Stimulated activated naive CD4-positive, alpha-beta T cell (primary cell): ENCODE results near the gene DDTL.
A peak's percentile ranks its signal among the peaks of the same experiment; 100 is the strongest.
"Not testable (repeated sequence)": the region's sequence is repeated elsewhere in the genome, so short reads cannot be mapped to it uniquely, and the experiment has no call there.

Source experiments
- DNase-seq, 6 experiments: peaks; one replicate each; lab custom pipeline; 2025; lab: John Stamatoyannopoulos, UW

DDTL gene

DNA sequence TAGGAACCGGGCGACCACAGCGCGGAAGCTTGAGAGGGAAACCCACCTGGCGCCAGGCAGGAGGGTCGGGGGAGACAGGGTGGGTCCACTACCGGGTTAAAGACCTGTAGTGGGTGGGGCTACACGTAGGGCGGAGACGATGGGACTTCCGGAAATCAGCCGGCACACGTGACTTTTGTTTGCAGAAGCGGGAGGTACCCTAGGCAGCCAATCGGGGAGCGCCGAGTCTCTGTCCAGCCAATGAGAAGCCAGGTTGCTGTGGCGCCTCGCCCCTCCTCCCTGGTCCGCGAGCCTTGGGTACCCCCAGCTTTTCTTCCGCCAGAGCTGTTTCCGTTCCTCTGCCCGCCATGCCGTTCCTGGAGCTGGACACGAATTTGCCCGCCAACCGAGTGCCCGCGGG is at the start of gene DDTL:
DDTL (plus strand) TSS at position 321 of the 400 bp plus-strand sequence; CDS start at position 348, 27 bp downstream.
- DNase-seq, result not testable (repeated sequence)

DNA sequence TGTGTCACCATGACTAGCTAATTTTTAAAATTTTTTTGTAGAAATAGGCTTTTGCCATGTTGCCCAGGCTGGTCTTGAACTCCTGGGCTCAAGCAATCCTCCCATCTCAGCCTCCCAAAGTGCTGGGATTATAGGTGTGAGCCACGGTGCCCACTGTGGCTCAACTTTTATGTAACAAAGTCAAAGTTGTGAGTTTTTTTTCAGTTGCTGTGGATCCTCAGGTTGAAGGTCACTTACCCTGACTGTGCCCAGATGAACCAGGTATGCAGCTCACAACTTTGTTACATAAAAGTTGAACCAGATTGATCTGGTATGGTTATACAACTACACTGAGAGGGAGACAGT is 46.4 kb upstream of the DDTL start:
- DNase-seq, result not testable (repeated sequence)

DNA sequence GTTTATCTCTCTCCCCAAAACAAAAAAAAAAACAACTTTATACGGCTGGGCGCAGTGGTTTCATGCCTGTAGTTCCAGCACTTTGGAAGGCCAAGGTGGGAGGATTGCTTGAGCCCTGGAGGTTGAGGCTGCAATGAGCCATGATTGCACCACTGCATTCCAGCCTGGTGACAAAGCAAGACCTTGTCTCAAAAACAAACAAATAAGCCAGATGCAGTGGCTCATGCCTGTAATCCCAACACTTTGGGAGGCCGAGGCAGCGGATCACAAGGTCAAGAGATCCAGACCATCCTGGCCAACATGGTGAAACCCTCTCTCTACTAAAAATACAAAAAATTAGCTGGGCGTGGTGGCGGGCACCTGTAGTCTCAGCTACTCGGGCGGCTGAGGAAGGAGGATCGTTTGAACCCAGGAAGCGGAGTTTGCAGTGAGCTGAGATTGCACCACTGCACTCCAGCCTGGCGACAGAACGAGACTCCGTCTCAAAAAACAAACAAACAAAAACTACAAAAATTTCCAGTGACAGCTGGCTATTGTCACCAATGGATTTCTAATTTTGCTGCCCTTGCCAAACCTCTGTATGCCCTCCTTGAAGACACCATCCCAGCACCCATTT is 45.0 kb upstream of the DDTL start:
- DNase-seq, result not testable (repeated sequence)

DNA sequence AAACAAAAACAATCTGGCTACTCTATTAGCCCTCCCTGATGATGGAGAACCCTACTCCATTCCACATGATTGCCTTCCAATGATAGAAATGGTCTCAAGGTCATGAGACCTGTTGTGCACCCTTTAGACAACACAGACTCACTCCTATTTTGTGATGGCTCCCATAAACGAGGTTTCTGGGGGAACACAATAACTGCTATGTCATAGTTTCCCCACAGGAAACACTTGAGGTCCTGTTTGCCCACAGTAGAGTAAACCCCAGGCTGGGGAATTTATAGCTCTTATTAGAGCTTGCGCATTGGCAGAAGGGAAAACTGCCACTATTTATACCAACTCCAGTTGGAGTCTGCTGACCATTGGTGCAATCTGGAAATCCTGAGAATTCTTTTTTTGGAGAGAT is 43.8 kb upstream of the DDTL start:
- DNase-seq, result no peak

DNA sequence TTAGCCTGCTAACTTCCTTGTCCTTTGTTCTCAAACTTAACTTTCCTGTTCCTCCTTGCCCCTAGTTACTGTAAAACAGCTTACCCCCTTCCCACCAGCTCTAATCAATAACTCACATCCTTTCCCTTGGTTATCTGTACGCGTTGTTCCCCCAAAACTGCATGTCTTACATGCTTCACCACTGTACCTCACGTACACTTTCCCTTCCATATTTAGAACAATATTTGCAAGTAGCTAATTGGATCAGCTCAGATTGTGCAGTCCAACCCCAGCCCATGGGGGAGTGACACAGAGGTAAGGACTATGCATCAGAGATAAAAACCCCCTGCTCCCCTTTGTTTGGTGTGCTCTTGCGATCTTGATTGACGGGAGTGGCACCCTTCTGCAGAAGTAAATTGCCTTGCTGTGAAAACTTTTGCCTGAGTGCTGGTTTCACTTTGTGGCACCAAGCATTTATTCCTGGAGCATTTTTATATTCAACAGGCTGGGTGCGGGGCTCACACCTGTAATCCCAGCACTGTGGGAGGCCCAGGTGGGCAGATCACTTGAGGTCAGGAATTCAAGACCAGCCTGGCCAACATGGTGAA is 41.6 kb upstream of the DDTL start:
- no peak for DNase-seq

DNA sequence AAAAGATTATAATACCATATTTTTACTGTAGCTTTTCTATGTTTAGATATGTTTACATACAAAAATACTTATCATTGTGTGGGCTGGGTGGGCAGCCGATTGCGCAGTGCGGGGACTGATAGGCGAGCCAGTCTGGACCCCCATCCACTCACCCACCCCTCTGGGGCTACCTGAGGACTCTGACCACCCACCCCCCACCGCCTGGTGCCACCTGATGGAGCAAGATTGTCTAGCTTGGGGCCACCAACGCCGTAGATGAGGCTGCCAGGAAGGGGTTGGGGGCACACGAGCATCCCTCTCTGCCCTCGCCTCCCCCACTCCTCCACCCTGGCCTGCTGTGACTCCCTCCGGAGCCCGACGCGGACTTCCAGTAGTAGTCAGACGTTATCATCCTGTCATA is 40.1 kb upstream of the DDTL start:
- no peak for DNase-seq

DNA sequence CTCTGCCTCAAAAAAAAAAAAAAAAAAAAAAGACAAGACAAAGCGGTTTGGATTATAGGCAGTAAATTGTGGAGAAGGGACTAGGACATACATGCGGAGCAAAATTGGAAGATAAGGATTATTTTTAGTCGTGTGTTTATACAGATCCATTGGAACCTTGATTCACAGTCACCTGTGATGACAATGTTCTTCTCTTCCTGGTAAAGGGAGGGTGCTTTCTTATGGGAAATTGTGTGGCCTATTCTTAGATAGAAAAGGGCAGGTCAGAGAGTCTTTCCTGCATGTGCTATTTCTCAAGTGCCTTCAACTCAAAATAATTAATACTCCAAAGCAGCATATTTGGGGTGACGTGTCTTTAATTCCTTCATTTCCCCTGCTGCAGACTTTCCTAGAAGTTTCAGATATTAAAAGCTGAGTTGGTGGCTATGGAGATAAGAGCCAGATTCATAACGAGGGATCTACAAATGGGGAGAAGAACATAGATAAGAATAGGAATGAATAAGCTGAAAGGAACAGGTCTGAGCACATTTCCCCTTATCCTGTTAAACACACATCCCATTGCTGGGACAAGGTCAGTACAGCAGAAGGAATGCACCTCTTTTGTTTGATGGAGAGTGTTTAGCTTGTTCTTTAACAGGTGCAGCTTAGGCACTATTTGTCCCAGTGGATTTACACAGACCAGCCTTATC is 28.2 kb upstream of the DDTL start:
- DNase-seq, result no peak

DNA sequence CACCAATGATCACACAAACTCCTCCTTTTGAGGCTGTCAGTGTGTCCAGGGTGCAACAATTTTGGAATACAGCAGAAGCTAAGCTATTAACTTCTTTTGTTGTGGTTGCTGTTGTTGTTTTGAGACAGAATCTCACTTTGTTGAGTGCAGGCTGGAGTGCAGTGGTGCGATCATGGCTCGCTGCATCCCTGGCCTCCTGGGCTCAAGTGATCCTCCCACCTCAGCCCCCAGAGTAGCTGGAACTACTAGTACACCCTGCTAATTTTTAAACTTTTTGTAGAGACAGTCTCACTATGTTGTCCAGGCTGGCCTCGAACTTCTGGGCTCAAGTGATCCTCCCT is 27.7 kb upstream of the DDTL start:
- no peak for DNase-seq

DNA sequence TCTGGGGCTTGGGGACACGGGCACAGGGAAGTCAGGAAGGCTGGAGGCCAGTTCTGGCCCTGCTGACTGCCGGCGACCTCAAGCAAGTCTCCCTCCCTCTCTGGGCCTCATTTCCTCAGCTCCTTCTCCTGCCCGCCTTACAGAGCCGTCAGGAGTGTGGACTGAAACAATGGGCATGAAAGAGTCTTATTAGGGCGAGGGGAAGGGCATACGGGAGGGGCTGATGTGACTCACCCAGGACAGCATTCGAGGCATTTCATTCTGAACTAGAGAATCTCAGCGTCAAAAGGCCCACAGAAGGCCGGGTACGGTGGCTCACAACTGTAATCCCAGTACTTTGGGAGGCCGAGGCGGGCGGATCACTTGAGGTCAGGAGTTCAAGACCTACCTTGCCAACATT is 26.5 kb upstream of the DDTL start:
- DNase-seq, result not testable (repeated sequence)

DNA sequence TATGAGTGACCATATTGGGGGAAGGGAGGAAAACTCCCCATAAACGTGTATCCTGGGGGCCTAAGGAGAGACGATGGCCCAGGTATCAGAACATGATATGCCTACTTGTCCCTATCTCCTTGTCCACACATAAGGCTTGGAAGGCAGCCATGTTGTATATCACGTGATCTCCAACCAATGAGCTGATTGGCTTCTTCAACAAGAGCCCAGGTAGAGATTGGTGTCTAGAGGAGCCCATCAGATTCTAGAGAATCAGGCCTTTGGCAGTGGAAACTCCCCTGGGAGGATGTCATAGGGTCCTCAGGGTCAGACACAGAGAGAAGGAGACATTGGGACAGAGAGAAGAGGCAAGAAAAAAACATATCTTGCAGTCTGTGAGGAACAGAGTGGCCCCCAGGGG is 19.3 kb upstream of the DDTL start:
- DNase-seq, result not testable (repeated sequence)

DNA sequence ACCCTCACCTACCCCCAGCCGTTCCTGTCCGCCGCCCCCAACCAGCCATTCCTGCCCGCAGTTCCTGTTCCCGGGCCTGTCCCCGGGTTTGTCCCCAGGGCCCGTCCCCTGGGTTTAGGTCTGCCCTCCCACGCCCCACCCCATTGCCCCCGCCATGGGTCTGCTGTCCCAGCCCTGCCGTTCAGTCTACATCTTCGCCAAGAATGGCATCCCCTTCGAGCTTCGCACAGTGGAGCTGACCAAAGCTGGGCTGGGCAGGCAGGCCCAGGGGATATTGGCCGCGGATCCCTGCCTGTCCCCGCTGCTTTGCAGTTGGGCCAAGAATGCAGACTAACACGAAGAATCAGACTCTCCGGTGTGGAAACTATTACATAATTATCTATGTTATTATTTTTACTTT is 16.9 kb upstream of the DDTL start:
- DNase-seq, result not testable (repeated sequence)

DNA sequence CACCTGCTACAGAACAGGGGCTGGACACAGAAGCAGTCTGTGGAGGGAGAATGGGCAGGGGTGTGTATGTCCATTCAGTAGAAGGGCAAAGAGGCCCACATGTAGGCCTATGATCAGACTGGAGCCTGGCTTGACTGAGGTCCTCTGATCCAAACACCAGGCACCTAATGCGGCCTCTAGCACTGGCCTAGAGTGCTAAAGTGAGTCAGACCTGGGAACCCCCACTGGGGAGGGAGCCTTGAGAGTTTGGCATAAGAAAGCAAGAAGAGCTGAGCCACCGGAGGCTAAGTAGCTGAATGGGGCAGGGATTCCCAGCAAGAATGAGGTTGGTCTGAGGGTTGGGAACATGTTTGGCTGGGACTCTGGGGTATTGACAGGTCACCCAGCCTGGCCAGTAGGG is 15.3 kb upstream of the DDTL start:
- DNase-seq, result not testable (repeated sequence)

DNA sequence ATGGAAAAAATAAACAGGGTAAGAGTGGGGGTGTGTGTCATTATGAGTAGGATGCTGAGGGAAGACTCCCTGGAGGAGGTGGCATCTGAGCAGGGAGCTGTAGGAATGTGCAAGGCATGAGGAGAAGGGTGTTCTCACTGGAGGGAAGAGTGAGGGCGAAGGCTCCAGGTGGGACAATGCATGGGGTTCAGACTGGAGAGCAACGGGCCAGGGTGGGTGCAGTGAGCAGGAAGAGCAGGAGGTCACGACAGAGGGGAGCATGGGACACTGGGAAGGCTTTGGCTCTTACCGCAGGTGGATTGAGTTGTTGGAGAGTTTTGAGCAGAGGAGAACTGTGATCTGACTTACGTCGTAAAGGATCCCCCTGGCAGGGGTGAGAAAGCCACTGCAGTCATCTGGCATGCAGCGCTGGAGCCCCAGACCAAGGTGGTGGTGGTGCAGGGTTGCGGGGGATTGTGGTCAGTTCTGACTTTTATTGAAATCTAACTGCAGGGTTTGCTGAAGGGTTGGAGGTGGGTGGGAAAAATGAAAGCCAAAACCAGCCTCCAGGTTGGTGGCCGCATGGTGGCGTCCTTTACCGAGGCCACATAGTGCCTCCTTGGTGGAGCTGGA is 13.8 kb upstream of the DDTL start:
- not testable (repeated sequence) for DNase-seq

DNA sequence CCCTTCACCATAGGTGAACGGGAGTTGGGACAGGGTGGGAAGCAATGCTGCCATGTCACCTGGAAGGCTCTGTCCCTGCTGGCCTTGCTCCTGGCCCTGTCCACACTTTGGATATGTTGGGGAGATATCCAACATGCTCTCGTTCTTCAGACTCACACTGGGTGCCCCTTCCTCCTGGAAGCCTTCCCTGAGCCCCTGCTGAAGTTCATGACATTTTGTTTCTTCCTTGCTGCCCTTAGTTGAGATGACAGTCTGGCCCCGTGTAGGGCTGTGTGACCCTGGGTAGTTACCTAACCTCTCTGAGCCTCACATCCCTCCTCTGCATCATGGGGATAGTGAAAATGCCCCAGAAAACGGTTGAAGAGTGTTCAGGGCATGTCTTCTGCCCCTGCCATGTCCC is 13.2 kb upstream of the DDTL start:
- DNase-seq, result not testable (repeated sequence)

DNA sequence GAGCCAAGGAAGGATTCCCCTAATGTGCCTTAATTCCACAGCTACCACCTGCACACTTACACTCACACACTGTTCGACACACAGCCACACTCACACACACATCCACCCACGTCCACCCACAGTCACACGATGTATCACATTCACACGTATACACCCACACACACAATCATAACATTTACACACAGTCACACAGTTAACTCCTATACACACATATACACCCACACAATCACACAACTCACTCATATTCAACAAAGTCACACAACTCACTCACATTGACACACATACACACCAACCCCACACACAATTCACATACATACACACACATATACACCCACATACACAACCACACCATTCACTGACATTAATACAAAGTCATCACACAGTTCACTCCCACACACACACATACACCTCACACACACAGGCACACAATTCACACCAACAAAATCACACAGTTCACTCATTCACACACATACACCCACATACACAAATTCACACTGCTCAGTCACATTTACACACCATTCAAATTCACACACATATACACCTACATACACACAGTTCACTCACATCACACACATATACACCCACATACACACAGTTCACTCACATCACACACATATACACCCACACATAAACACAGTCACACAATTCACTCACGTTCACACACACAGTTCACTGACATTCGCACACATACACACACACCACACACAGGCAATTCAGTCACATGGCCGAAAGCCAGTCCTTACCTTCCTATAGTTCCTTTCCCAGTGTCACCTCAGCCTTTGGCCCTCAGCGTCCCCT is 12.3 kb upstream of the DDTL start:
- DNase-seq, result not testable (repeated sequence)

DNA sequence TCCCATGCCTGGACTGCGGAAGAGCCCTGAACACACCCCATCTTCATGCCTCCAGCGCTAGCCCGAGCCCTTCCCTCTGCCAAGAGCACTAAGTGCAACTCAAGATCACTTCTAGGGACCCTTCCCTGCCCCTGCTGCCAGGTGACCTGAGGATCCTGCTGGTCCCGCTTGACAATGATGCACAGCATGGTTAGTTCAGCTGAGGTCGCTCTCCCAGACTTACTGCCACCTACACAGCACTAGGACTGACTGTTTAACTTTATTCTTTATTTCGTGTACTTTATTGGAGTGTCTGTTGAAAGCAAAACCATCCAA is 11.7 kb upstream of the DDTL start:
- not testable (repeated sequence) for DNase-seq

DNA sequence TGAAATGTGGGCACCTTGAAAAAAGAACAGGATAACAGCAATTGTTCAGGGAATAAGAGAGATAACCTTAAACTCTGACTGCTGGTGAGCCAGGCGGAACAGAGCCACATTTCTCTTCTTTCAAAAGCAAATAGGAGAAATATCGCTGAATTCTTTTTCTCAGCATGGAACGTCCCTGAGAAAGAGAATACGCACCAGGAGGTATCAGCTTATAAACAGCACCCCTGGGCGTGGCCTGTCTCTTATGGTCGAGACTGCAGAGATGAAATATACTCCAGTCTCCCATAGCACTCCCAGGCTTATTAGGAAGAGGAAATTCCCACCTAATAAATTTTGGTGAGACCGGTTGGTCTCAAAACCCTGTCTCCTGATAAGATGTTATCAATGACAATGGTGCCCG is 10.8 kb upstream of the DDTL start:
- DNase-seq, result not testable (repeated sequence)

DNA sequence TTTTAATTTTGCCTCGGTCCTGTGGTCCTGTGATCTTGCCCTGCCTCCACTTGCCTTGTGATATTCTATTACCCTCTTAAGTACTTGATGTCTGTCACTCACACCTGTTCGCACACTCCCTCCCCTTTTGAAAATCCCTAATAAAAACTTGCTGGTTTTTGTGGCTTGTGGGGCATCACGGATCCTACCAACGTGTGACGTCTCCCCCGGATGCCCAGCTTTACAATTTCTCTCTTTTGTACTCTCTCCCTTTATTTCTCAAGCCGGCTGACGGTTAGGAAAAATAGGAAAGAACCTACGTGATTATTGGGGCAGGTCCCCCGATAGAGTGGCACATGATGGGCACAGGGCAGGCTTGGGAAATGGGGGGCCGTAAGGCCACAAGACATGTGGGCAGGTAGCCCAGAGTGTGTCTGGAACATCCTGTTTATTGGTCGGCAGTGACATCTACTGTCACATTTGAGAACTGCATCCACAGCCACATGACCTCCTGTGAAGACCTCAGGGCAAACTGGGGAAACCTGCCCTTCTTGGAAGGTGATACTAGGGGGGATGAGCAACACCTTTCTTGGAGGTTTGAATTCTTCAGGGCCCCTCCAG is 10.3 kb upstream of the DDTL start:
- DNase-seq, result peak; percentile 51 to 82 (median 69)

DNA sequence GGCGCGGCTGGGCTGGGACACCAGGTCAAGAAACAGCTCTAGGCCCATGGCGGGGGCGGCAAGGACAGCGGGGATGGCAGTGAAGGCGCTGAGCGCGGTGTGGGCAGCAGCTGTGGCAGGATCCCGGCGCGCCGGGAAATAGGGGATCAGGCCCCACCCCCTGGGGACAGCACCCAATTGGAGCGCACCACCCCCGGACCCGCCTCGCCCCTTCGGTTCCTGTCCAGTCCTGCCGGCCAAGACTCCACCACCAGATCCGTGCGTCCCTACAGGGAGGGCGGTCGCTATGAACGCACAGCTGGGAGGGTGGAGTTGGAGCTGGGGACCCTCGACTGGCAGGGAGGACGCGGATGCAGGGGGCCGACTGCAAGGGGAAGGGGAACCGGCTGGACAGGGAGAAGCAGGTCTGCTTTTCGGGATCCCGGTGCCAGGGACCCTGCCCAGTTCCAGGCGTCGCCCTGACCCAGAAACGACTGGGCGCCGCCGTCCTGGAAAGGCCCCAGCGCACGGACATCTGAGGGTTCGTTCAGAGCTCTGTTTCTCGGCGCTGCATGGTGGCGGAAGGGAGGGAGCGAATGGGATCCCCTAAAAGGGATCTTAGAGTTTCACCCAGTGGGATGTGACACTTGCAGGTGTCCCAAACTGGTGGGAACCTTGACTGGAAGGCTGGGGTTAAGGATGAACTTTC is 5.5 kb upstream of the DDTL start, which contains the start of gene GSTT2B:
GSTT2B (minus strand) TSS at position 112 of the 688 bp plus-strand sequence; CDS start at position 48, 64 bp downstream.
- not testable (repeated sequence) for DNase-seq

DNA sequence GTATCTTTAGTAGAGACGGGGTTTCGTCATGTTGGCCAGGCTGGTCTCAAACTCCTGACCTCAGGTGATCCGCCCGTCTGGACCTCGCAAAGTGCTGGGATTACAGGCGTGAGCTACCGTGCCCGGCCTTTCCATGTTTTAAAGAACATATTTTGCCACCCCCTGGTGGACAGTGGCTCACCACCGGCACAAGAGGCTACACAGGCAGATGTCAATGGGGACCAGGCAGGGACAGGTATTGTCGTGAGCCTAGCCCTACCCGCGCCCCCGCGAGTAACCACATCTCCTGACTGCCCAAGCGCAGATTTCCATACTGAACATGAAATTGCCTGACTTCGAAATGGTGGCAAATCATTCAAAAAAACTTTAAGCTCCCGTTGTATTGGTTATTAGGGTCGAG is 594 bp upstream of the DDTL start:
- not testable (repeated sequence) for DNase-seq

DNA sequence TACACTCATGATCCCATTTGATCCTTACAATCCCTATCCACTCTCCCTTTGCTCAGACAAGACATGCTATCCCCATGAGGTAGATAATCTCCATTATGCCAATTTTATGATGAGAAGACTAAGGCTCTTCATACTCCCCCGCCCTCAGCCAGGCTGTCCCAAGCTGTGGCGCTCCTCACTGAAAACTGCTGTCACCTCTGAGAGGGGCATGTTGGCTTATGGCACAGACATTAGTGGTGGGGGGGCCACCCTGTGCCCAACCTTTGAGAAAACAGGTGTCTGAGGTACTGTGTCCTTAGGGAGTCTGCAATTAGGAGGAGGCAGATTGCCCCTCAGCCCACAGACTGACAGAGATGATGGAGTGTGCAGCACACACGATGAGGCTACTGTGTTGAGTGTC is 2.4 kb downstream of the DDTL start:
- no peak for DNase-seq
